SIG-M5 treated with dmso at 0.1 percent for 504 hours (cell line): ENCODE measurements around the gene CDH13.

Experiments
- DNase-seq: peaks from one replicate; lab custom pipeline; 2025; ENCODE audit not compliant: unreplicated experiment; lab: John Stamatoyannopoulos, UW

The CDH13 gene

DNA sequence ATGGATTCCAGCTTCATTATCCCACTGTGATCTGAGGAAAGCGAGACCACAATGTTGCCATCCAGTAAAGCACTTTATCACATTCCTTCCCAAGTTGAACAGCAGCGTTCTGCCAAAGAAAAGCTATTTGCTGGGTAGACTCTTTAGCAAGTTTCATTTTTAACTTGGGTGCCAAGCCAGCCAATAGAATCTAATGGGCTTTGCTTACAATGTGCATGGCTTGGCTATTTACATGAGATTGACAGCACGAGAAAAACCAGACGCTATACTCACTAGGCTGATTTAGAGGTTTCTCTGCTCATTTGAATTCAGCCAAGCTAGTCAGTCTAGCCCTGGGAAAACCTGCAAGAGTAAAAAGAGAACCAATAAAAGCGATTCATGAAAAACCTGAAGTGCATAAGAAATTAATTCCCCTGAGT is 108.9 kb downstream of the CDH13 start:
- DNase-seq = no peak

DNA sequence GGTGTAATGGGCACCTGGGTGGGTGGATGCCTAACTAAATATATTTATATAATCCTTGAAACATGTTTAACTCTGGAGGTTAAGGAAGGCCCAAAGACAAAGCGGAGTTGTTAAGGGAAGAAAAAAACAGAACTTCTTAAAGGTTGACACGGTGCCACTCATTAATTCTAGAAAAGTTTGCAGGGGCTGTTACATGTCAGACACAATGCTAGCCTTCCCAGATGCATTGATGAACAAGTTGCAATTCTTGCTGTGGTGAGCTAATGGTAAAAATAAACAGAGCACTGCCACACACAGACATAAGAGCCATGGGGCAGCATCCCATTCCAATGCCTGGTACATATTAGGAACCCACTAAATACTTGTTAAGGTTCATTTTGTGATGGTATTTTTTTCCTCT is 109.5 kb downstream of the CDH13 start:
- no peak for DNase-seq

DNA sequence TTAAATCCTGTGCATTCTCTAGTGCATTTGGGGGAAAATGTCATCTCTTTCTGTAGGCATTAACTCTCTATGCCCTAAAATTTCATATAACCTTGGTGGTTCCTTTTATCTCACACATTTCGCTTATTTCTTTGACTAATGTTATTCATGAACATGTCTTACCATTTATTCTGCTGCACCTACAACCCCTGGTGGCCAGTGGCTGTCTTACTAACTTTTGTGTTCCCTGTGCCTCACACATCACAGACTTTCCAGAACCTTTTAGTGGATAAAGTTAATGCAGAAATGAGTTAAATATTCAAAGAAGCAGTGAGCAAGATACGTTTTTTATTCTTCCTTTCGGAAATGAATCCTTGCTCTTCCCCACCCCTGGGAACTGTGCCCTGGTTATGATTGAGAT is 111.9 kb downstream of the CDH13 start:
- DNase-seq = no peak

DNA sequence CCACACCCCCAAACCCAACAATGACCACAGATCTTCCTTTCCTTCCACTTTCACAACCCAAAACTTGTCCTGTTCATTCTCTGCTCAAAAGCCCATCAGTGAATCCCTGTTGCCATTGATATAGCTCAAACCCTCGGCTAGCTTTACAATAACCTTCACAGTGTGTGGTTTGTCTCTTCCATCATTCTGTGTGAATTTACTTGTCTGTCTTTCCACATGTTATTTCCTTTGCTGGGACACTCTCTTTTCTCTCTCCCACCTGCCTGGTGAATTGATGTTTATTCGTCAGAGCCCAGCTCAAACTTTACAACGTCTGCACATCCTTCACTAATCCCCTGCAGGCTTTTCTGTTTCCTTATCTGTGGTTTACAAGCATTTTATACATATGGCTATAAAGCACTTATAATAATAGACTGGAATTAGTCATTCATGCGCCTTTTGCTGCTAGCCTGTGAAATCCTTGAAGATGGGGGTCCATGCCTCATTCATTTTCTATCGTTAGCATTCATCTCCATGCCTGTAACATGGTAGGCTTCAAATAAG is 114.4 kb downstream of the CDH13 start:
- no peak for DNase-seq

DNA sequence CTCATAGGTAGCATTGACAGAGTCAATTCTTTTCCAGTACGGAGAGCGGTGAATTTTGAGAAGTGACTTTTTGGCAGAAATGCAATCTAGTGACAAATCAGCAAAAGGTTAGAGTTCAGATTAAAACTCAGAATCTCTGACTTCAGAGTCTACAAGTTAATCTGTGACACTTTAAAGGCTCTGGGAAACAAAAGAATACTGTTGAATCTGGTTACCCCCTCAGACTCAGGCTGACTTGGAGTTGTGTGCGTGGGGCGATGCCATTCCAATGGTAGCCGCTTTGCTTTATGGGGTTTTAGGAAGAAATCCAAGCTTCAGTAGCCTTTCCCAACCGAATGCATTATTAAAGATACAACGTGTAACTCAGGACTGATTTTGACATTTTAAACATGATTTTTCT is 118.2 kb downstream of the CDH13 start:
- DNase-seq = no peak

DNA sequence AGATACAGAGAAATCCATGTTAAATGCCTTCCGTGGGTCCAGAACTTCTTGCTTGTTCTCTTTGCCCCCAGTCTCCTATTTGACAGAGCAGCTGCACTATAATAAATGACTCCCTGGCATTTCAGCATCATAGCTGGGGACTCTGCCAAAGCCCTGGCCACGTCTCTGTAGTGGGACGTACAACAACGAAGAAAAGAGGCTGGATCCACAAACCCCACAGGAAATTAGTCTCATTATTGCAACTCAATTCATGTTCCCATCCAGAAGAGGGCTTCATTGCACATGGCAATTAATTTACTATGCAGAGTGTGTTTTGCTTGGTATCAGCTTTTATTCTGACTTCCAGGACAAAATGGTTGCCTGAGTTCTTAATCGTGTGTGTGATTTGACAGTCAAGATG is 121.3 kb downstream of the CDH13 start:
- no peak for DNase-seq

DNA sequence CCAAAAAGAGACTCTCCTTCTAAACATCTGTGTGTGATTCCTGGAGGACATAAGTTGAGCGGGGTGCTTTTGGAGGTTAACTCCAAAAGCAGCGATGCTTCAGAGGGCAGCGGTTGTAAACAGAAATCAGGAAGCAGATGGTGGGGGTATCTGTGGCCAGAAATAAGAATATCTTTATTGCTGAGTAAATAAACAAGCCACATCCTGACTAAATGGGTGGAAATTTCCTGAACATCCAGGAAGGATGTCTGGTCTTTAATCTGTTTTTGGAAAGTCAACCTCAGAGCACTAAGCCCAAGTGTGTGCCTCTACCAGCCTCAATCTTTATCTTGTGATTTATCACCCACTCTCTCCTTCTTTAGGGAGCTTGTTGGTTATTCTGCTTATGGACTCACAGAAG is 123.3 kb downstream of the CDH13 start:
- no peak for DNase-seq

DNA sequence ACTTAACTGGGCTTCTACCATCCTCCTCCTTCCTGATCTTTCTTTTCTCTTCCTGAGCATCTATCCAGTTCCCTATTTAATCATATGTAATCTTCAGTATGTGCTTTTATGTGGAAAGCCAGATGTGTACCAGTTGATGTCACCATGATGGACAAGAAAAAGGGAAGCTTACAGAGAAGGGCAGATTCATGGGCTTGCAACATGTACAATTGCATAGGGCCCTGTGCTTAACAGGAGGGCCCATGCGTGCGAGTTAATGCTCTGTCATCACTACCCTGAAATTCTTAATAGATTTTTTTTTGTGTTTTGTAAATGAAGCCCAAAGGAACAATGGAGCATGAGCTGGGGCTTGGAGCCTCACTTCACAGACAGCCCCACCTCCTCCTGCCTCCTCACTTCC is 124.3 kb downstream of the CDH13 start:
- no peak for DNase-seq

DNA sequence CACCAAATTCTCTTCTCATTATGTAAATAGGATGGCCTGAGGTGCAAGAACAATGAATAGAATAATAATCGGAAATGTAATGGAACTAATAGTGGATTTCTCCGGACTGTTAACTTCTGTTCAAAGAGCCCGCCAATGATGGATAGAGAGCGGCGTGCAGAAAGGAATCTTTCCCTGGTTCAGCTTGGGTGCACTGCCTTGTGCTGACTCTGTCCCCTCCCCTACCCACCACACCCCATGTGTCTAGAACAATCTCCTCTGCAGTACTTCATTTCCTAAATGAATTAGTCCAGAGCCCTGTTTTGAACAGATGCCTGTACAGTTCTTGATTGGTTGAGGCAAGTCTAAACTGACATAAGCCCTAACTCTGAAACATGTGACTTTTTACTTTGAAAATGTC is 125.4 kb downstream of the CDH13 start:
- no peak for DNase-seq

DNA sequence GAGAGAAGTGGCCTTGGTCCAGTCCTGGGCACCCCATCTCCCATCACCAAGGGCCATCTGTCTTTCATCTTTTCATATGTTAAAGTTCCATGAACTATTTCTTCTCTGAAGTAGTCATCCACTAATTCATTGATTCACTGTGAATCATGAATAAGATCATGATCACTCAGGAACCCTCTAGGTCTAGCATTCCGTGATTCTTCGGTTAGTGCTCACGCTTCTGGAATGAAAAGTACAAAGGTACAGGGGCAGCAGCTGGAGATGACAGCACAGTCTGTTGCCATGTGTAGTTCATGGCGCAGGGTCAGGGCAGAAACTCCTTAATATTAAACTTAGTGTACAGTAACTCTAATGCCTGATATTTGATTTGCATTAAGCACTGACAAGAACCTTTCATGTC is 127.1 kb downstream of the CDH13 start:
- no peak for DNase-seq

DNA sequence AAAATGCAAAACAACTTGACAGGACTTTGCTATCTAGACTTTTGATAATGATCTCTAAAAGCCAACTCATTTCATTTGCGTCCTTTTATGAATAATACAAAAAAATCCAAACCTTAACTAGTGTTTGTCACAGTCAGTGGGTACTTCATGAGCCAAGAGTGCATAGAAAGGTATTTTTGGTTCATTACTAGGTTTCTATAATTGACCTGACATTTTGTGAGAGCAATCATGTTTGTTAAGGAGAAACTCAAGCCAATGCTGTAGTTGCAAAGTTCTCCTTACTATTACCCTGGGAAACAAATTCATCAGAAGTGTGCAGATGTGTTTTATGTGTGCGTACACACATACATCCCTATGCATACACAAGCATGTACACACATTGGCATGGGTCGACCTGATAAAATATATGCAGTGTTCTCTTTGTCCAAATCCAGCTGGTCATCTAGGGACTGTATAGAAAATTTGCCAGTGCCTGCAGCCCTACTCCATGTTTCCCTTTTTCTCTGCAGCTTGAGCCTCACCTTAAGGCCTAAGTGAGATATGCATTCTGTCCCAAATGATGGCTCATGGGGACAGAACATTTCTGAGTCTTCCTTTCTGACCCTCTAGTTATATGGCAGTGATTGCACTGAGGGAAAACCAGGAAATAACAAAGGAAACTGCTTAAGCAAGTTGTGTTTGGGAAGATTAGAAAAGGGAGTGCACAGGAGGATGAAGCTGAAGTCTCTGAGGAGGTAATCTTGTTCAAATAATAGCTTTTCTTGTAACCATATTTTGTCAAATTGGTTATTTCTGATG is 128.1 kb downstream of the CDH13 start:
- no peak for DNase-seq

DNA sequence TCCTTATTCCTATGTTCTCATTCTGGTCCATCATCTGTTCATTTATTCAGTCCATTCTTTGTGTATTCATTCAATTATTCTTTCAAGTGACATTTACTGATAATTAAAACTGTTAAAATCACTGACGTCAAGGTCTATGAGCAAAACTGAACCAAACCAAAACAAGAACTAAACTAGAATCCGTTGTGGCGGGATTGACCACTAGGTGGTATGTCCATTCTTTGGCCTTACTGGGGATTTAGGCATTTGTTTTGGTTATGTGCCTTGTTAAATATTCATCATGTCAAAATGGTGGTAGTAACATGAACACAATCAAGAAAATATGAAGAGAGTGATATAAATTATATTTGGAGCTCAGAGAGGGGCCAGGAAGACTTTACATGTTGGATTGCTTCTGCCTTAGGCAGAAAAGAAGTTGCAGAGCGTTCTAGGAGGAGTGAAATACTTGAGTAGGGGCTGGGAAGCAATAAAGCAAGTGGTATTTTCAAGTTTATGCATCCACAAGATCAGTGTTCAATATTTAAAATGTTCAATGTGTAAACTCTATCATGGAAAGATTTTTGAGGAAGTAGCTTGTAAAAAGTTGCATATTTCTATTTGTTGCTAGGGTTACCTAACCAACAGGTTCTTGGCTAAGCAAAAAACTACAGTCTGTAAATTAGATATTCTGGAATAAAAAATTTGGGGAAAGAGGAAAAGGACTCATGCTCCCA is 129.0 kb downstream of the CDH13 start:
- no peak for DNase-seq

DNA sequence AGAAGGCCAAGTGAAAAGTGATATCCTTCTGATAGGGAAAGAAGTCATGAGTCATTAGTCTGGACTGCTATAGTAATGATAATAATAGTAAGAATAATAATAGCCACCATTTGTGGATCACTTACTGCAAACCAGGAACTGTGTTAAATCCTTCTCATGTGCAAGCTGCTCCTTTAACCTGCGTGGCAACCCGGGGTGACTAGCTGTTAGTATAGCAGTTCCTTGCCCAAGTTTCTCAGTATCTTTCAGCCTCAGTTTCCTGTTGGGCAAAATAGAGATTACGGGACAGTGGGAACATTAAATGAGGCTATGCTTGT is 129.5 kb downstream of the CDH13 start:
- no peak for DNase-seq

DNA sequence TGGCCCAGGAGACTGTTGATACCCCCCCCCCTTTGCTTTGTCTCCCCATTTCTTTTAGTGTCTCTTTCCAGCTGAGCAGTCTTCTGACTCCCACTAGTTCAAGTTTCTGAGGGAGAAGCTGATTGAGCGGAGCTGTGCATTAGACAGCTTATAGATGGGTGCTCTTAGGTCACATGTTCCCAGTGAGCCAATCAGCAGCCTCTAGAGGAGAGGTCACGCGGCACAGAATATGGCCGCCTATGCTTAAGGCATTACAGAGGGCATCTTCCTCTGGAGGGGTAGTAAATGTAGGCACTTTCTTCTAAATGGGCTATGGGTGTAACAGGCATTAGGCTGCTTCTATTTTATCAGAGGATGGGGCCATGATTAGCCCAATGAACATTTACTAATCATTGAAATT is 131.6 kb downstream of the CDH13 start:
- DNase-seq = no peak

DNA sequence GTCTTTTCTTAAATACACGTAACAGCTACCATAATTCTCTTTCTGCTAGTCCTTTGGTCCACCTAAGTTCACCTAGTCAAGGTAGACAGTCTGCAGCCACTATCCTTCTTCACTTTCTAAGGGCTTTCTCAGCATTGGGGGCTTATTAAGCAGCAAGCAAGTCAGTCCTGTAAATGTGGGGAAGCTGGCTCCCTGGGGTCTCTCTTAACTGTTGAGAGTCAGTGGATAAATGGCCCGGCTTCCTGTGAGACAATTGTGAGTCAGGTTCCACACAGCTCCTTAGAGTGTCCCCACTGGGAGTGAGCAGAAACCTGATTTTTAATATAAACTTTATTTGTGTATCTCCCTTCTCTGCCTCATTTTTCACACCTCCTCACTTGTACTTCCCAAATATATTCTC is 132.1 kb downstream of the CDH13 start:
- no peak for DNase-seq

DNA sequence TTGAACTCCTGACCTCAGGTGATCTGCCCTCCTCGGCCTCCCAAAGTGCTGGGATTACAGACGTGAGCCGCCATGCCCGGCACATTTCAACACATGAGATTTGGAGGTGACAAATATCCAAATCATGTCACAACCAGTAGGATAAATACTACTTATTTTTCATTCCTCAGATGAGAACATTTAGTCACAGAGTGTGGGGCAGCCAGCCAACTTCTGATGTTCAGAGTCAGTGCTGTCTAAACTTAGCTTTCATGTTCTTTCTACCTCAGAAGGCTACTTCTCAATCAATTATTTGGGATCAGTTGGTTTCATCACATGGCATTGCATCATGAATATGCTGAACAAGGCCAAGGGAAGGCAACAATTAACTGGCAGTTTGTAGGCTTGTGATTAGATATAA is 134.5 kb downstream of the CDH13 start:
- DNase-seq = no peak

DNA sequence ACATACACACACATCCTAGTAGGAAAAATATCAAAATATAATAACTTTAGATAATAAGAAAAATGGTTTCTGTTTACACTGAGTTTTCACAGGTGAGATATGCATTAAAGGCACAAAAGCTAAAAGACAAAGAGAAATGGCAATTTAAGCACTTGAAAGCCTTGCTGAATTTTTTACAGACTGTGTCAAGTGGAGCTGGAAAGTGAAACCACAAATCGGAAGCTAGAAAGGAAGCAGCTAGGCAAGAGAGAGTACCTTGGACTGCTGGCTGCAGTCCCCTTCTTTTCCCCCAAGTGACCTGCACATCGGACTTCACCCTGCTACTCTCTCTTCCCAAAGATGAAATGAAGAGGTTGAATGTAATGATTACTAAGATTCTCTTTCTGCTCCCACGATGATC is 135.1 kb downstream of the CDH13 start:
- no peak for DNase-seq

DNA sequence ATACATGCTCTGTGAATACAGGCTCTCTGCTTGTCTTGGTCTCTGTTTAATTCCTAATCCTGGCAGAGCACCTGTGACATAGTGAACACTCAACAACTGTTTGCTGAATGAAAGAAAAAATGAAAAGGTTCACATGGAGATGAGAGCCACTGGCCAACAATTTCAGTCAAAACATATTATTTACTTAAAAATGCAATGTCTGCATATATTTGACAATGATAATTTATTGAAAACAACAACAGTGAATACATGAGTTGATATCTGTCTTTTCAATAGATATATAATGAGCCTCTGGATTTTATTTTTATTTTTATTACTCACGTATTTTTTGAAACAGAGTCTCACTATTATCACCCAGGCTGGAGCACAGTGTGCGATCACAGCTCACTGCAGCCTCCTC is 136.6 kb downstream of the CDH13 start:
- DNase-seq = no peak

DNA sequence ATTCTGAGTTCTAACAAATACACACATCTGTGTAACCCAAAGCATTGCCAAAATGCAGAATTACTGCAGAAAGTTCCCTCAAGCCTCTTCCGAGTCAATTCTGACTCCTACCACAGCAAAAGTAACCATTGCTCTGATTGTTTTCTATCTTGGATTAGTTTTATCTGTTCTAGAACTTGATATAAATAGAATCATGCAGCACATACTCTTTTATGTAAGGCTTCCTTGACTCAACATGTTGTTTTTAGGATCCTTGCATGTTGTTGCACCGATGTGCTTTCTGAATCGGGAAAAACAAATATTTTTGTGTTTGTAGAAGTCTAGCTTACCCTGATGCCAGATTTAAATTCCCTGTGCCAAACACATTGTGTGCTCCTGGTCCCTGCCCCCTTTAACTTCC is 140.4 kb downstream of the CDH13 start:
- no peak for DNase-seq

DNA sequence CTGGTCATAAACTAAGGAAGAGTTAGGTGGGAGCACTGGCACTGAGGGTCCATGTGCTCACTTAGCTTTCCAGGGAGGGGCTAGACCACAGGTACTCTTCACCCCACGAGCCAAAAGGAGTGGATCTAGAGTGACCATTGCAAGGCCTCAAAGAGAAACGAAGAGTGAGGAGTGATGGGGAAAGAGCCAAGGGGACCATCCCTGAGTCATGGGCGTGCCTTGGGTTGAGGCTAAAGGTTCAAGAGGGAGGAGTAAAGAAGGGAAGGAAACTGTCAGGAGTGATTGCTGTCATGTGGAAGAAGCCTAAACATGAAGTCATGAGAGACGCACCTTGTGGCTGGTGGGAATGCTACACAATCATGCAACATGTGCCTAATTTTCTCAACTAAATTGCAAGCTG is 141.0 kb downstream of the CDH13 start:
- no peak for DNase-seq

DNA sequence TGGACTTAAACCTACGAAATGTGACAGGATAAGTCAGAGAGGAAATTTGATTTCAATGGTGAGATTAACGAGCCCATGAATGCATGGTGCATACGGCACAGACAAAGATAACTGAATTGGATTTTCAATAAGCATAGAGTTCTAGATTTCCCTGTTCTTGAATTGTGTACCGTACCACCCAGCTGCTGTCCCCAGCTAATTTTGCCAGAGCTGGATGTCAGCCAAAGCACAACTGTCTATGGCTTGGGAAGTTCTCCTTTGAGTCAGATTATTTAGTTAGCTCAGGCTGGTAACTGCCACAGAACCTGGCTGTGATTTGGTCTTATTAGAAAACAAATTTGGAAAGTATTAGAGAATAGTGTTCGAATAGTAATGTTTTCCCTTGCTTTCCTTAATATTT is 143.1 kb downstream of the CDH13 start:
- no peak for DNase-seq

DNA sequence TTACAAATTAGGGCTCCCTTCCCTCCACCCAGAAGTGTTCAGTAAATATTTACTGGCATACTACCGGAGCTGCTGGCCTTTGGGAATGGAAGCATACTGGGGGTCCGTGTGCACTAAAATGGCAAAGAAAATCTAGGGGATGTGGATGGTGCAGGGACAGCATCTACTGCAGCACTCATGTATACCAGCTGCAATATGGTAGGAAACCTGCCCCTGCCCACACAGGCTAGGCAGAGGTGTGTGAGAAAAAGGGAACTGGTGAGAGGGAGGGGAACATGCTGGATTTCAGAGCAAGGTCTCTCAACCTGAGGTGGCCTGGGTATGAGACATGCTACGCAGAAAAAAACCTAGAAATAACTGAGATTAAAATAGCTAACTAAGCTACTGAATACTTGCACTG is 145.4 kb downstream of the CDH13 start:
- no peak for DNase-seq

DNA sequence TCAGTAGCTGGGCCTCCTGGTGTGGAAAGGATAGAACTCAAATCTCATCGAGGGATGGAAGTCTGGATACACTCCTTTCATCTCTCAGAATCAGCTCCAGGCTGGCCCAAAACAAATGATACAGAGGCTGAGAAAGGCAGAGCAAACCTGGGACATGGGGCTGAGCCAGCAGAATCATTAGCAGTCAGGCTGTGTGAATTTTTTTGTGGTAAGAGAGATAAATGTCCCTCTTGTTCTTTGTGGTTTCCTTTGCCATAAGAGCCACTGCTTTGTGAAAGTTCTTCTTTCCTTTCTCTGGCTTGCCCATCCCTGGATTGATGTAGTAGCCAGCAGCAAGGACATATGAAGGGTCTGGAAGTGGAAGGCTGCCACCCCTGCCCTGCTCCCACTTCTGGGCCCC is 146.2 kb downstream of the CDH13 start:
- no peak for DNase-seq
